Measurements from ENCODE around the gene TMA7B.

DNA sequence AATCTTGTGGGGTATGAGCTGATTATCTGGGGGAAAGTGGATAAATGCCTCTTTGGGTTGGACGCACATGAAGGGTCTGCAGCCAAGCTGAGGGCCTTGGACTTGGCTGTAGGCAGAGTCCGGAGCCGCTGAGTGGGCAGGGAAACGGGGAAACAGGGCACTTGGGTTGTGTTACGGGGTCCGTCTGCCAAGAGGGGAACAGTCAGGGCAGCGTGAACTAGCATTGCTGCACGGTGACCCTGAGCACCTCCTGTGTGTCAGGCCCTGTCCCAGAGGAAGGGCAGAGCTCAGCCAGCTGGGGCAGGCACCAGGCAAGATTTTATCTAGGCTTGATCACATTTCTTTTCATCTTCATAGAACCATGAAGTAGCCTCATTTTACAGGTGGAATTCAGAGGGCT, 46.4 kb downstream of the TMA7B start:
- TF ChIP-seq, protein P1, sequence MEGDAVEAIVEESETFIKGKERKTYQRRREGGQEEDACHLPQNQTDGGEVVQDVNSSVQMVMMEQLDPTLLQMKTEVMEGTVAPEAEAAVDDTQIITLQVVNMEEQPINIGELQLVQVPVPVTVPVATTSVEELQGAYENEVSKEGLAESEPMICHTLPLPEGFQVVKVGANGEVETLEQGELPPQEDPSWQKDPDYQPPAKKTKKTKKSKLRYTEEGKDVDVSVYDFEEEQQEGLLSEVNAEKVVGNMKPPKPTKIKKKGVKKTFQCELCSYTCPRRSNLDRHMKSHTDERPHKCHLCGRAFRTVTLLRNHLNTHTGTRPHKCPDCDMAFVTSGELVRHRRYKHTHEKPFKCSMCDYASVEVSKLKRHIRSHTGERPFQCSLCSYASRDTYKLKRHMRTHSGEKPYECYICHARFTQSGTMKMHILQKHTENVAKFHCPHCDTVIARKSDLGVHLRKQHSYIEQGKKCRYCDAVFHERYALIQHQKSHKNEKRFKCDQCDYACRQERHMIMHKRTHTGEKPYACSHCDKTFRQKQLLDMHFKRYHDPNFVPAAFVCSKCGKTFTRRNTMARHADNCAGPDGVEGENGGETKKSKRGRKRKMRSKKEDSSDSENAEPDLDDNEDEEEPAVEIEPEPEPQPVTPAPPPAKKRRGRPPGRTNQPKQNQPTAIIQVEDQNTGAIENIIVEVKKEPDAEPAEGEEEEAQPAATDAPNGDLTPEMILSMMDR (IDR thresholded peaks at IDR 0.05; ENCODE audit: low read depth, low read length, poor library complexity, severe bottlenecking) = no peak
- no peak for TF ChIP-seq EZH2phosphoT487 (IDR thresholded peaks at IDR 0.05; ENCODE audit: borderline replicate concordance, low read length)
